SU-DHL-6 (cell line): ENCODE data around the gene FOXN3.

Experiments
- H2AFZ ChIP-seq: fragments of 200-600 bp; sonication (generic); 2 replicates; pipeline ENCODE4 v1.6.1; 2014; ENCODE audit warnings: low read depth, mild to moderate bottlenecking, moderate library complexity, mixed read lengths, antibody characterized with exemption, low read length; ENCODE audit not compliant: severe bottlenecking
- H3F3A ChIP-seq: fragments of 200-600 bp; shearing (Covaris generic); 2 replicates; pipeline ENCODE4 v1.6.0; 2016; ENCODE audit warnings: antibody characterized with exemption, mild to moderate bottlenecking; ENCODE audit not compliant: insufficient read depth
- H3K27ac ChIP-seq: fragments of 200-600 bp; sonication (generic); 2 replicates; pipeline ENCODE4 v1.5.1; 2016; ENCODE audit warnings: low read depth, mild to moderate bottlenecking, low read length, moderate library complexity, mixed read lengths
- H3K27me3 ChIP-seq: fragments of 200-600 bp; sonication (generic), shearing (Covaris generic); 2 replicates; pipeline ENCODE4 v1.6.0; 2014; ENCODE audit warnings: mild to moderate bottlenecking, low read length
- H3K36me3 ChIP-seq: fragments of 200-600 bp; sonication (generic); 2 replicates; pipeline ENCODE4 v1.6.1; 2014; ENCODE audit warnings: mild to moderate bottlenecking, low read length, mixed read lengths
- H3K4me2 ChIP-seq: fragments of 300-600, 200-600 bp; shearing (Covaris generic), sonication (generic); 2 replicates; pipeline ENCODE4 v1.6.0; 2014; ENCODE audit warnings: low read length, low read depth, mild to moderate bottlenecking; ENCODE audit not compliant: poor library complexity, severe bottlenecking
- H3K4me3 ChIP-seq: fragments of 200-600 bp; sonication (generic); 2 replicates; pipeline ENCODE4 v1.5.1; 2014; ENCODE audit warnings: antibody characterized with exemption, low read length, mild to moderate bottlenecking, mixed read lengths; ENCODE audit not compliant: insufficient read depth, poor library complexity, severe bottlenecking
- H3K79me2 ChIP-seq: fragments of 200-600 bp; sonication (generic); 2 replicates; pipeline ENCODE4 v1.6.1; 2014; ENCODE audit warnings: mild to moderate bottlenecking, low read length, moderate library complexity; ENCODE audit not compliant: insufficient read depth
- H3K9ac ChIP-seq: fragments of 200-600 bp; sonication (generic); 2 replicates; pipeline ENCODE4 v1.7.0; 2014; ENCODE audit warnings: mild to moderate bottlenecking, low read length
- H3K9me2 ChIP-seq: fragments of 200-600 bp; sonication (generic); replicated peaks from 2 replicates; pipeline ENCODE4 v1.6.1; 2014; ENCODE audit warnings: low read length; ENCODE audit not compliant: insufficient read depth
- H3K9me3 ChIP-seq: fragments of 200-600 bp; sonication (generic); 2 replicates; pipeline ENCODE4 v1.6.1; 2014; ENCODE audit warnings: low read length, mixed read lengths; ENCODE audit not compliant: insufficient read depth
- H4K20me1 ChIP-seq: fragments of 200-600 bp; sonication (generic); 2 replicates; pipeline ENCODE4 v1.6.1; 2014; ENCODE audit warnings: low read depth, mild to moderate bottlenecking, antibody characterized with exemption, low read length, moderate library complexity, mixed read lengths
- CTCF ChIP-seq: fragments of 200-600 bp; sonication (generic); IDR thresholded peaks from one replicate; pipeline ENCODE4 v1.5.1; 2017; ENCODE audit warnings: antibody characterized with exemption, mild to moderate bottlenecking, low read length, moderate library complexity; ENCODE audit not compliant: insufficient read depth, poor library complexity, severe bottlenecking
- EZH2phosphoT487 ChIP-seq: fragments of 200-600 bp; sonication (generic), shearing (Covaris generic); conservative IDR thresholded peaks from 2 replicates; pipeline ENCODE4 v1.6.1; 2018; ENCODE audit warnings: mild to moderate bottlenecking, antibody characterized with exemption, low read length, moderate library complexity, mixed read lengths

The FOXN3 gene

GRCh38 chr14:89370381-89370780 lies 46.7 kb downstream of the FOXN3 start:
- TF ChIP-seq EZH2phosphoT487 (no peak), CTCF (no peak)
- no peaks in the 10 kb centered on the region for H3K27me3 ChIP-seq
- H3K9ac ChIP-seq: no peak overlapping the region
- peaks cover 93% of the 10 kb centered on the region for H3K79me2 ChIP-seq
- H3K4me3 ChIP-seq: no peak overlapping the region
- peak overlapping the region; percentile 21 for H3K27ac ChIP-seq
- H3K9me3 ChIP-seq: no peaks in the 10 kb centered on the region
- no peaks in the 10 kb centered on the region for H4K20me1 ChIP-seq
- peaks cover 9% of the 10 kb centered on the region; the same call in 1 of the 2 replicates for H3K36me3 ChIP-seq
- H3K9me2 ChIP-seq: no peaks in the 10 kb centered on the region
- H3F3A ChIP-seq: peaks cover 31% of the 10 kb centered on the region
- no peak overlapping the region for H2AFZ ChIP-seq
- H3K4me2 ChIP-seq: no peak overlapping the region

GRCh38 chr14:89369656-89370055 lies 47.4 kb downstream of the FOXN3 start:
- peaks cover 4% of the 10 kb centered on the region; the same call in 1 of the 2 replicates for H3K36me3 ChIP-seq
- peaks cover 93% of the 10 kb centered on the region for H3K79me2 ChIP-seq
- H3K4me2 ChIP-seq: no peak overlapping the region
- H3K9me3 ChIP-seq: no peaks in the 10 kb centered on the region
- H3K9ac ChIP-seq: no peak overlapping the region
- H3K4me3 ChIP-seq: no peak overlapping the region
- no peaks in the 10 kb centered on the region for H3K9me2 ChIP-seq
- no peak overlapping the region for H2AFZ ChIP-seq
- TF ChIP-seq EZH2phosphoT487 (no peak), CTCF (no peak)
- peaks cover 38% of the 10 kb centered on the region for H3F3A ChIP-seq
- peak overlapping the region; percentile 21; the same call in 1 of the 2 replicates for H3K27ac ChIP-seq
- H4K20me1 ChIP-seq: no peaks in the 10 kb centered on the region
- H3K27me3 ChIP-seq: no peaks in the 10 kb centered on the region

GRCh38 chr14:89368490-89369477 lies 48.2 kb downstream of the FOXN3 start:
- Histone ChIP-seq H4K20me1 (no peaks in the 10 kb centered on the region), H3K27ac (peak overlapping the region; percentile 17; the same call in 1 of the 2 replicates), H2AFZ (no peak overlapping the region), H3K9ac (no peak overlapping the region), H3F3A (peaks cover 43% of the 10 kb centered on the region), H3K4me3 (no peak overlapping the region), H3K4me2 (no peak overlapping the region), H3K27me3 (no peaks in the 10 kb centered on the region), H3K79me2 (peaks cover 93% of the 10 kb centered on the region), H3K9me2 (no peaks in the 10 kb centered on the region), H3K9me3 (no peaks in the 10 kb centered on the region), H3K36me3 (no peaks in the 10 kb centered on the region; the same call in 1 of the 2 replicates)
- TF ChIP-seq EZH2phosphoT487: no peak
- no peak for TF ChIP-seq CTCF
